GM23248 (cell line): Measurements from ENCODE around the gene GOLGA6B. TPM values are rescaled to one million over a fixed set of nuclear protein-coding genes. Genes with fewer than 3 reads are reported as not detected.
"Not testable (repeated sequence)": the region's sequence is repeated elsewhere in the genome, so short reads cannot be mapped to it uniquely, and the experiment has no call there.

Experiments
- DNase-seq: peaks from one replicate; pipeline ENCODE4 v3.0.0-alpha.2; 2015
- H2AFZ ChIP-seq: fragments of 200-600 bp; sonication (generic); 2 replicates; pipeline ENCODE4 v1.6.1; 2016; ENCODE audit warnings: antibody characterized with exemption
- H3F3A ChIP-seq: fragments of 200-600 bp; sonication (generic); 2 replicates; pipeline ENCODE4 v1.6.1; 2016; ENCODE audit warnings: mild to moderate bottlenecking, antibody characterized with exemption, mixed run types; ENCODE audit not compliant: insufficient read depth
- H3K27ac ChIP-seq: fragments of 200-600 bp; sonication (generic); 2 replicates; pipeline ENCODE4 v1.5.1; 2016; ENCODE audit warnings: mild to moderate bottlenecking
- H3K27me3 ChIP-seq: fragments of 200-600 bp; sonication (generic); replicated peaks from 2 replicates; pipeline ENCODE4 v1.6.1; 2016; ENCODE audit warnings: mild to moderate bottlenecking; ENCODE audit not compliant: insufficient read depth
- H3K36me3 ChIP-seq: fragments of 200-600 bp; sonication (generic); 2 replicates; pipeline ENCODE4 v1.6.1; 2016; ENCODE audit warnings: low read depth, mild to moderate bottlenecking
- H3K4me1 ChIP-seq: fragments of 200-600 bp; sonication (generic); 2 replicates; pipeline ENCODE4 v1.6.1; 2016; ENCODE audit warnings: mild to moderate bottlenecking; ENCODE audit not compliant: insufficient read depth
- H3K4me2 ChIP-seq: fragments of 200-600 bp; sonication (generic); one replicate; pipeline ENCODE4 v1.6.1; 2016; ENCODE audit warnings: mild to moderate bottlenecking; ENCODE audit not compliant: unreplicated experiment
- H3K4me3 ChIP-seq: fragments of 200-600 bp; sonication (generic); 2 replicates; pipeline ENCODE4 v1.5.1; 2016; ENCODE audit warnings: mild to moderate bottlenecking
- H3K79me2 ChIP-seq: fragments of 200-600 bp; sonication (generic); 2 replicates; pipeline ENCODE4 v1.6.1; 2016; ENCODE audit warnings: mild to moderate bottlenecking; ENCODE audit not compliant: insufficient read depth
- H3K9ac ChIP-seq: fragments of 200-600 bp; sonication (generic); 2 replicates; pipeline ENCODE4 v1.6.1; 2016; ENCODE audit warnings: mild to moderate bottlenecking
- H3K9me2 ChIP-seq: fragments of 200-600 bp; sonication (generic); 2 replicates; pipeline ENCODE4 v1.6.1; 2016; ENCODE audit warnings: mixed run types, mild to moderate bottlenecking, moderate library complexity; ENCODE audit not compliant: insufficient read depth
- H3K9me3 ChIP-seq: fragments of 200-600 bp; sonication (generic); one replicate; pipeline ENCODE4 v1.6.1; 2017; ENCODE audit warnings: low read depth
- H4K20me1 ChIP-seq: fragments of 200-600 bp; sonication (generic); 2 replicates; pipeline ENCODE4 v1.6.0; 2016; ENCODE audit not compliant: insufficient read depth
- EZH2 ChIP-seq: fragments of 200-600 bp; sonication (generic); IDR thresholded peaks from 2 replicates; pipeline ENCODE4 v1.6.1; 2018; ENCODE audit warnings: antibody characterized with exemption, mild to moderate bottlenecking; ENCODE audit not compliant: insufficient read depth, poor library complexity, severe bottlenecking
- EZH2phosphoT487 ChIP-seq: fragments of 200-600 bp; sonication (generic); IDR thresholded peaks from 2 replicates; pipeline ENCODE4 v1.6.1; 2018; ENCODE audit warnings: antibody characterized with exemption, moderate library complexity, mild to moderate bottlenecking, low read depth; ENCODE audit not compliant: insufficient read depth
- WGBS, 2 experiments: methylation state at CpG; one replicate each; pipeline ENCODE4 v1.1.6; 2015 to 2017; ENCODE audit warnings: low lambda C conversion rate in 2 of 2, low coverage in 1 of 2; ENCODE audit errors: missing lambda C conversion rate in 2 of 2; 5-methylcytosine and 5-hydroxymethylcytosine counted together
- in situ Hi-C: fragments of 300-500 bp; cut with MboI; formaldehyde crosslinking; loops from 2 replicates; pipeline ENCODE4 v1.15.0; 2020
- polyA plus RNA-seq: library from polyadenylated mRNA; unstranded; fragments of >200 nt; fragmentation: Nextera tagmentation; extraction: Ambion mirVana; gene quantifications from 2 replicates; pipeline ENCODE4 v1.2.1, GENCODE V29; 2016
- total RNA-seq: library from RNA; depleted of rRNA; stranded (reverse); fragments of >200 nt; shearing (Covaris generic); gene quantifications from 2 replicates; pipeline ENCODE4 v1.2.3, GENCODE V29; 2014

Gene GOLGA6B
- total and polyA plus RNA-seq, 2 experiments from 2014 or later, result not detected

DNA sequence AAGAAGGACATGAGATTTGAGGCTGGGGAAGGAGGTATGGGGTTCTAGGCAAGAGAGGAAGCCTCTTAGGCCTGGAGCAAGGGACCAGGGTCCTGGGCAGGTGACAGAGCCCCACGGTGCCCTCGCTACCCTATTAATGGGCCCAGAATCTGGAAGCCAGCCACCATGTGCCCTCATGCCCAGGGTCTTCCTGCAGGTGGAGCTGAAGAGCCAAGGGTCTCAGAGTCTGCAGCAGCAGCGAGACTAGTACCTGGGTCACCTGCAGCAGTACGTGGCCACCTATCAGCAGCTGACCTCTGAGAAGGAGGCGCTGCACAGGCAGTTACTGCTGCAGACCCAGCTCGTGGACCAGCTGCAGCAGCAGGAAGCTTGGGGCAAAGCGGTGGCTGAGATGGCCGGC lies 9.4 kb downstream of the GOLGA6B start:
- H3K9me3 ChIP-seq, H3K27me3 ChIP-seq, H3F3A ChIP-seq, H3K36me3 ChIP-seq, H3K4me1 ChIP-seq, H3K79me2 ChIP-seq, H3K27ac ChIP-seq, H3K4me2 ChIP-seq, in situ Hi-C loops, H3K9ac ChIP-seq, DNase-seq, H3K9me2 ChIP-seq, H2AFZ ChIP-seq, H4K20me1 ChIP-seq, H3K4me3 ChIP-seq: not testable (repeated sequence)
- WGBS, 2 experiments, result no CpG with 5 or more reads among the region's 8 CpGs

- in situ Hi-C loops, H3K4me3 ChIP-seq, H3F3A ChIP-seq, H4K20me1 ChIP-seq, H3K4me1 ChIP-seq, H3K36me3 ChIP-seq, H3K4me2 ChIP-seq, H3K27ac ChIP-seq, H3K9ac ChIP-seq, H3K79me2 ChIP-seq, H3K9me3 ChIP-seq, H3K9me2 ChIP-seq, H2AFZ ChIP-seq, DNase-seq, H3K27me3 ChIP-seq: not testable (repeated sequence)
- 59 to 70% methylated on average over 5 to 6 of the region's 11 CpGs for WGBS, 2 experiments
Measured at GRCh38 chr15:72665706-72666105, 11.2 kb downstream of the GOLGA6B start.

GRCh38 chr15:72669803-72670202 lies 15.3 kb downstream of the GOLGA6B start:
- H3K9me3 ChIP-seq, H3F3A ChIP-seq, H3K9ac ChIP-seq, H3K4me1 ChIP-seq, H3K79me2 ChIP-seq, H3K4me3 ChIP-seq, H3K27ac ChIP-seq, H3K9me2 ChIP-seq, DNase-seq, H2AFZ ChIP-seq, H4K20me1 ChIP-seq, H3K36me3 ChIP-seq, H3K4me2 ChIP-seq: not testable (repeated sequence)
- 74 to 85% methylated on average over 3 to 5 of the region's 6 CpGs for WGBS, 2 experiments
- H3K27me3 ChIP-seq, result peaks cover 22% of the 10 kb centered on the region; the same call in 1 of the 2 replicates
- in situ Hi-C loops, result loop anchor here (10.0 kb wide), 2 partner anchors 45 to 75 kb away; no protein-coding TSS in a partner anchor

DNA sequence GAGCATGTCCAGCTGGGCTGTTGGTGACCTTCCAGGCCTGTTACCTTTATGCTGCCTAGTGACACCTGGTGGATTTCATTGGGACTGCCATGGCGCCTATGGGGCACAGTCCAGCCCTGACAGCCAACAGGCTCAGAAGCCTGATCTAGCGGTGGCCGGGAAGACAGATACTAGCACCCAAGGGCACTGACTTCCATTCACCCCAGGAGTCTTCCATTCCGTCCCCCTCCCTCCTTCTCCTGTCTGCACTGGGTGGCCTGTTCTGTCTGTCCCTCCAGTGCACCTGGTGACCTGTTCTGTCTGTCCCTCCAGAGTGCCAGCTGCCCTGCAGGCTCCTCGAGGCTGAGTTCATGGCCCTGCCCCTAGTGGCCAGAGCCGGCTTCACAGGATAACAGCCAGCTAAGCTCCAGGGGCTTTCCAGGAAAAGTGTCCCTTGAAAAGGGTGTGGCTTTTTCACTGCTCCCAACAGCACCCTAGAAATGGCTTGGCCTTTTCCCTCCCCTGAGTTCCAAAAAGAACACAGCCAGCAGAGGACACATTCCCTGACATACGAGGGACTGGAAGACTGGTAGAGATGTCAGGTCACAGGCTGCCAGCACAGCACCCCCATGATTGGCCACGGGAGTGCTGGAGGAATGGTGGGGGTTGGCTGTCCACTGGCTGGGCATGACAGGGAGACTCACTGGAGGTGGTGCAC lies 16.3 kb downstream of the GOLGA6B start:
- not testable (repeated sequence) for H3K9ac ChIP-seq, H3K4me1 ChIP-seq, H3K9me2 ChIP-seq, H3K27ac ChIP-seq, H3K9me3 ChIP-seq, H4K20me1 ChIP-seq, H3K79me2 ChIP-seq, H3K36me3 ChIP-seq, H3F3A ChIP-seq
- WGBS, 2 experiments, result 10 to 26% methylated on average over 8 of the region's 8 CpGs
- Histone ChIP-seq H3K4me2 (peak overlapping the region; percentile 14), H2AFZ (peak overlapping the region; percentile 77; the same call in 1 of the 2 replicates), H3K27me3 (peaks cover 22% of the 10 kb centered on the region; the same call in 1 of the 2 replicates), H3K4me3 (0 out of 2 replicates have a peak overlapping the region, but pooled peaks have one; percentile 51)
- in situ Hi-C loops, result loop anchor here (10.0 kb wide), 2 partner anchors 46 to 76 kb away; no protein-coding TSS in a partner anchor
- DNase-seq, result peak; percentile 68

- Histone ChIP-seq H3K4me3 (no peak overlapping the region), H3K9me3 (no peaks in the 10 kb centered on the region), H3K36me3 (no peaks in the 10 kb centered on the region), H3K27me3 (peaks cover 22% of the 10 kb centered on the region; the same call in 1 of the 2 replicates), H3K9me2 (no peaks in the 10 kb centered on the region), H3K4me2 (no peak overlapping the region), H4K20me1 (no peaks in the 10 kb centered on the region), H3F3A (no peaks in the 10 kb centered on the region), H3K9ac (no peak overlapping the region), H3K79me2 (no peaks in the 10 kb centered on the region), H2AFZ (no peak overlapping the region), H3K27ac (no peak overlapping the region), H3K4me1 (no peaks in the 10 kb centered on the region)
- in situ Hi-C loops, result loop anchor here (10.0 kb wide), 2 partner anchors 47 to 77 kb away; no protein-coding TSS in a partner anchor
- 2 to 5% methylated on average over 3 of the region's 3 CpGs for WGBS, 2 experiments
- DNase-seq, result no peak
- no peak for TF ChIP-seq EZH2phosphoT487
- TF ChIP-seq EZH2, result no peak
Measured at GRCh38 chr15:72671525-72671924, 17.0 kb downstream of the GOLGA6B start.
